HUES6 (cell line): ENCODE measurements around the gene EYA2.

Experiments used
- H3K27ac ChIP-seq: 2 replicates; pipeline ENCODE4 v1.7.0; 2013; ENCODE audit warnings: low read depth, mild to moderate bottlenecking, low read length, inconsistent platforms
- H3K27me3 ChIP-seq: 2 replicates; pipeline ENCODE4 v1.6.1; 2013; ENCODE audit warnings: low read length; ENCODE audit not compliant: control insufficient read depth, insufficient read depth
- H3K36me3 ChIP-seq: 2 replicates; pipeline ENCODE4 v1.6.1; 2013; ENCODE audit warnings: low read length; ENCODE audit not compliant: control insufficient read depth, insufficient read depth
- H3K4me1 ChIP-seq: 2 replicates; pipeline ENCODE4 v1.6.1; 2013; ENCODE audit warnings: low read length; ENCODE audit not compliant: control insufficient read depth, insufficient read depth
- H3K4me3 ChIP-seq: 2 replicates; pipeline ENCODE4 v1.5.1; 2013; ENCODE audit warnings: low read depth, low read length
- H3K9ac ChIP-seq: one replicate; pipeline ENCODE4 v1.6.1; 2013; ENCODE audit warnings: mild to moderate bottlenecking, low read length
- H3K9me3 ChIP-seq: 2 replicates; pipeline ENCODE4 v1.6.1; 2013; ENCODE audit warnings: low read depth, low read length; ENCODE audit not compliant: control insufficient read depth, insufficient read depth

EYA2 gene

GRCh38 chr20:47029845-47030244 lies 135.2 kb downstream of the EYA2 start:
- no peaks in the 10 kb centered on the region; the same call in 1 of the 2 replicates for H3K27me3 ChIP-seq
- no peaks in the 10 kb centered on the region for H3K4me1 ChIP-seq
- H3K9ac ChIP-seq: no peak overlapping the region
- H3K36me3 ChIP-seq: no peaks in the 10 kb centered on the region
- H3K4me3 ChIP-seq: no peak overlapping the region
- H3K27ac ChIP-seq: no peak overlapping the region
- H3K9me3 ChIP-seq: peaks cover 11% of the 10 kb centered on the region

GRCh38 chr20:47030271-47030810 lies 135.7 kb downstream of the EYA2 start:
- peaks cover 11% of the 10 kb centered on the region for H3K9me3 ChIP-seq
- no peak overlapping the region for H3K27ac ChIP-seq
- no peaks in the 10 kb centered on the region for H3K36me3 ChIP-seq
- H3K4me1 ChIP-seq: no peaks in the 10 kb centered on the region
- H3K4me3 ChIP-seq: no peak overlapping the region
- H3K27me3 ChIP-seq: no peaks in the 10 kb centered on the region
- H3K9ac ChIP-seq: no peak overlapping the region

- H3K4me3 ChIP-seq: no peak overlapping the region
- no peaks in the 10 kb centered on the region for H3K4me1 ChIP-seq
- H3K27me3 ChIP-seq: no peaks in the 10 kb centered on the region
- H3K9ac ChIP-seq: no peak overlapping the region
- H3K27ac ChIP-seq: no peak overlapping the region
- peaks cover 11% of the 10 kb centered on the region for H3K9me3 ChIP-seq
- H3K36me3 ChIP-seq: no peaks in the 10 kb centered on the region
Measured at GRCh38 chr20:47031004-47031403, 136.4 kb downstream of the EYA2 start.

- no peak overlapping the region for H3K27ac ChIP-seq
- H3K4me3 ChIP-seq: no peak overlapping the region
- no peaks in the 10 kb centered on the region for H3K27me3 ChIP-seq
- H3K9ac ChIP-seq: no peak overlapping the region
- H3K4me1 ChIP-seq: no peaks in the 10 kb centered on the region
- H3K36me3 ChIP-seq: no peaks in the 10 kb centered on the region
- H3K9me3 ChIP-seq: peaks cover 11% of the 10 kb centered on the region
Measured at GRCh38 chr20:47031821-47032220, 137.2 kb downstream of the EYA2 start.

- Histone ChIP-seq H3K4me3 (no peak overlapping the region), H3K36me3 (no peaks in the 10 kb centered on the region), H3K27me3 (no peaks in the 10 kb centered on the region), H3K9me3 (peaks cover 12% of the 10 kb centered on the region), H3K4me1 (no peaks in the 10 kb centered on the region), H3K9ac (no peak overlapping the region), H3K27ac (no peak overlapping the region)
Measured at GRCh38 chr20:47032933-47033578, 138.4 kb downstream of the EYA2 start.

- Histone ChIP-seq H3K36me3 (no peaks in the 10 kb centered on the region), H3K27ac (no peak overlapping the region), H3K4me1 (no peaks in the 10 kb centered on the region), H3K9ac (no peak overlapping the region), H3K27me3 (no peaks in the 10 kb centered on the region), H3K9me3 (peaks cover 6% of the 10 kb centered on the region; the same call in 1 of the 2 replicates), H3K4me3 (no peak overlapping the region)
Measured at GRCh38 chr20:47033665-47034064, 139.0 kb downstream of the EYA2 start.

GRCh38 chr20:47035026-47035590 lies 140.5 kb downstream of the EYA2 start:
- peaks cover 6% of the 10 kb centered on the region; the same call in 1 of the 2 replicates for H3K9me3 ChIP-seq
- H3K36me3 ChIP-seq: no peaks in the 10 kb centered on the region
- H3K4me3 ChIP-seq: no peak overlapping the region
- H3K27me3 ChIP-seq: no peaks in the 10 kb centered on the region
- H3K4me1 ChIP-seq: no peaks in the 10 kb centered on the region
- no peak overlapping the region for H3K27ac ChIP-seq
- no peak overlapping the region for H3K9ac ChIP-seq

GRCh38 chr20:47036091-47036870 lies 141.6 kb downstream of the EYA2 start:
- Histone ChIP-seq H3K4me1 (0 out of 2 replicates have a peak, but pooled peaks cover 3% of the 10 kb centered on the region), H3K27ac (no peak overlapping the region), H3K36me3 (no peaks in the 10 kb centered on the region), H3K9me3 (peaks cover 6% of the 10 kb centered on the region; the same call in 1 of the 2 replicates), H3K4me3 (no peak overlapping the region), H3K27me3 (no peaks in the 10 kb centered on the region; the same call in 1 of the 2 replicates), H3K9ac (no peak overlapping the region)

GRCh38 chr20:47038566-47039560 lies 144.2 kb downstream of the EYA2 start:
- Histone ChIP-seq H3K27ac (no peak overlapping the region), H3K36me3 (no peaks in the 10 kb centered on the region), H3K4me3 (no peak overlapping the region), H3K9me3 (peaks cover 3% of the 10 kb centered on the region; the same call in 1 of the 2 replicates), H3K27me3 (no peaks in the 10 kb centered on the region; the same call in 1 of the 2 replicates), H3K4me1 (0 out of 2 replicates have a peak, but pooled peaks cover 3% of the 10 kb centered on the region), H3K9ac (no peak overlapping the region)

- no peak overlapping the region for H3K4me3 ChIP-seq
- no peaks in the 10 kb centered on the region for H3K36me3 ChIP-seq
- peaks cover 13% of the 10 kb centered on the region; the same call in 1 of the 2 replicates for H3K9me3 ChIP-seq
- no peak overlapping the region for H3K9ac ChIP-seq
- H3K4me1 ChIP-seq: 0 out of 2 replicates have a peak, but pooled peaks cover 3% of the 10 kb centered on the region
- no peak overlapping the region for H3K27ac ChIP-seq
- H3K27me3 ChIP-seq: no peaks in the 10 kb centered on the region; the same call in 1 of the 2 replicates
Measured at GRCh38 chr20:47040506-47041125, 146.0 kb downstream of the EYA2 start.
